PFSK-1 (cell line): ENCODE results near the gene DGKH.

ENCODE experiments used
- SIN3A ChIP-seq: IDR thresholded peaks from 2 replicates; pipeline ENCODE4 v1.6.1; 2012; ENCODE audit warnings: mild to moderate bottlenecking, low read length, moderate library complexity, borderline replicate concordance; ENCODE audit not compliant: insufficient read depth
- TAF1 ChIP-seq: IDR thresholded peaks from 2 replicates; pipeline ENCODE4 v1.6.1; 2012; ENCODE audit warnings: low read length, control low read depth, borderline replicate concordance; ENCODE audit not compliant: insufficient read depth
- TF ChIP-seq, protein P1 (sequence below), 2 experiments: IDR thresholded peaks; 2 replicates each; pipeline versions ENCODE4 v1.6.1 to v1.8.0; 2011 to 2012; ENCODE audit warnings: low read depth in 2 of 2, low read length in 2 of 2, control low read depth in 1 of 2, inconsistent platforms in 1 of 2, mild to moderate bottlenecking in 1 of 2, moderate library complexity in 1 of 2; ENCODE audit not compliant: insufficient read depth in 1 of 2

DNA sequence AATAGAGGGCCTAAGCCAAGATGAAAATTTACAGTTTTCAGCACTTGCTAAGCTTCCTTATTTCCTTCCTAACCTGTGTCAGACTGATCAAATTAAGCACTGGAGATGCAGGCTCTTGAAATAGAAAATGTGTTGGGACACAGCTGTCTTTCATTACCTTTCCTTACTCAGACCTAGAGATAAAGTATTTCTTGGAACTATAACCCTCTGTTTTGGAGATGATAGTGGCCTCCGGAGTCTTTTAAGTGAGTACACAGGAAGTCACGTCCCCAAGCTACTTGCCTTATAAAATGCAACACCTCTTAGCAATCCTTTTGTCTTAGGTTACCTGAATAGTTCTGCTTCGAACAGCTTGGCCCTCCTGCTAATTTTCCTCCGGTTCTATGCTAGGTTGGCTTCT lies 211.1 kb downstream of the DGKH start:
- TF ChIP-seq SIN3A (no peak), TAF1 (no peak)
- TF ChIP-seq, protein P1, sequence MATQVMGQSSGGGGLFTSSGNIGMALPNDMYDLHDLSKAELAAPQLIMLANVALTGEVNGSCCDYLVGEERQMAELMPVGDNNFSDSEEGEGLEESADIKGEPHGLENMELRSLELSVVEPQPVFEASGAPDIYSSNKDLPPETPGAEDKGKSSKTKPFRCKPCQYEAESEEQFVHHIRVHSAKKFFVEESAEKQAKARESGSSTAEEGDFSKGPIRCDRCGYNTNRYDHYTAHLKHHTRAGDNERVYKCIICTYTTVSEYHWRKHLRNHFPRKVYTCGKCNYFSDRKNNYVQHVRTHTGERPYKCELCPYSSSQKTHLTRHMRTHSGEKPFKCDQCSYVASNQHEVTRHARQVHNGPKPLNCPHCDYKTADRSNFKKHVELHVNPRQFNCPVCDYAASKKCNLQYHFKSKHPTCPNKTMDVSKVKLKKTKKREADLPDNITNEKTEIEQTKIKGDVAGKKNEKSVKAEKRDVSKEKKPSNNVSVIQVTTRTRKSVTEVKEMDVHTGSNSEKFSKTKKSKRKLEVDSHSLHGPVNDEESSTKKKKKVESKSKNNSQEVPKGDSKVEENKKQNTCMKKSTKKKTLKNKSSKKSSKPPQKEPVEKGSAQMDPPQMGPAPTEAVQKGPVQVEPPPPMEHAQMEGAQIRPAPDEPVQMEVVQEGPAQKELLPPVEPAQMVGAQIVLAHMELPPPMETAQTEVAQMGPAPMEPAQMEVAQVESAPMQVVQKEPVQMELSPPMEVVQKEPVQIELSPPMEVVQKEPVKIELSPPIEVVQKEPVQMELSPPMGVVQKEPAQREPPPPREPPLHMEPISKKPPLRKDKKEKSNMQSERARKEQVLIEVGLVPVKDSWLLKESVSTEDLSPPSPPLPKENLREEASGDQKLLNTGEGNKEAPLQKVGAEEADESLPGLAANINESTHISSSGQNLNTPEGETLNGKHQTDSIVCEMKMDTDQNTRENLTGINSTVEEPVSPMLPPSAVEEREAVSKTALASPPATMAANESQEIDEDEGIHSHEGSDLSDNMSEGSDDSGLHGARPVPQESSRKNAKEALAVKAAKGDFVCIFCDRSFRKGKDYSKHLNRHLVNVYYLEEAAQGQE (IDR thresholded peaks at IDR 0.05; ENCODE audit: insufficient read depth in 1 of 2, low read depth in 2 of 2, low read length in 2 of 2) = no peak
